ACC112 (cell line): ENCODE data around the gene ENTR1.
"Not testable (repeated sequence)": the region's sequence is repeated elsewhere in the genome, so short reads cannot be mapped to it uniquely, and the experiment has no call there.

Experiments used
- H2AFZ ChIP-seq: fragments of 200-600 bp; sonication (generic); one replicate; pipeline ENCODE4 v1.6.0; 2017; ENCODE audit warnings: antibody characterized with exemption, low read length; ENCODE audit not compliant: unreplicated experiment
- H3K27ac ChIP-seq: fragments of 200-600 bp; sonication (generic); 2 replicates; pipeline ENCODE4 v1.5.1; 2014; ENCODE audit warnings: low read depth, mild to moderate bottlenecking, antibody characterized with exemption, low read length, moderate library complexity
- H3K27me3 ChIP-seq: fragments of 200-600 bp; sonication (generic); 2 replicates; pipeline ENCODE4 v1.6.1; 2014; ENCODE audit warnings: mild to moderate bottlenecking, antibody characterized with exemption, low read length, moderate library complexity, mixed read lengths; ENCODE audit not compliant: insufficient read depth
- H3K36me3 ChIP-seq: fragments of 200-600 bp; sonication (generic); 2 replicates; pipeline ENCODE4 v1.6.1; 2016; ENCODE audit warnings: mild to moderate bottlenecking, antibody characterized with exemption, low read length, moderate library complexity, mixed read lengths; ENCODE audit not compliant: insufficient read depth
- H3K4me1 ChIP-seq: fragments of 200-600 bp; sonication (generic); one replicate; pipeline ENCODE4 v1.6.1; 2016; ENCODE audit warnings: low read length, mixed read lengths; ENCODE audit not compliant: insufficient read depth, unreplicated experiment, control insufficient read depth
- H3K4me3 ChIP-seq: fragments of 200-600 bp; sonication (generic); 2 replicates; pipeline ENCODE4 v1.5.1; 2014; ENCODE audit warnings: mild to moderate bottlenecking, low read depth, low read length
- H3K79me2 ChIP-seq: fragments of 200-600 bp; sonication (generic); one replicate; pipeline ENCODE4 v1.6.0; 2016; ENCODE audit warnings: low read length; ENCODE audit not compliant: control insufficient read depth, unreplicated experiment, insufficient read depth

ENTR1 gene

DNA sequence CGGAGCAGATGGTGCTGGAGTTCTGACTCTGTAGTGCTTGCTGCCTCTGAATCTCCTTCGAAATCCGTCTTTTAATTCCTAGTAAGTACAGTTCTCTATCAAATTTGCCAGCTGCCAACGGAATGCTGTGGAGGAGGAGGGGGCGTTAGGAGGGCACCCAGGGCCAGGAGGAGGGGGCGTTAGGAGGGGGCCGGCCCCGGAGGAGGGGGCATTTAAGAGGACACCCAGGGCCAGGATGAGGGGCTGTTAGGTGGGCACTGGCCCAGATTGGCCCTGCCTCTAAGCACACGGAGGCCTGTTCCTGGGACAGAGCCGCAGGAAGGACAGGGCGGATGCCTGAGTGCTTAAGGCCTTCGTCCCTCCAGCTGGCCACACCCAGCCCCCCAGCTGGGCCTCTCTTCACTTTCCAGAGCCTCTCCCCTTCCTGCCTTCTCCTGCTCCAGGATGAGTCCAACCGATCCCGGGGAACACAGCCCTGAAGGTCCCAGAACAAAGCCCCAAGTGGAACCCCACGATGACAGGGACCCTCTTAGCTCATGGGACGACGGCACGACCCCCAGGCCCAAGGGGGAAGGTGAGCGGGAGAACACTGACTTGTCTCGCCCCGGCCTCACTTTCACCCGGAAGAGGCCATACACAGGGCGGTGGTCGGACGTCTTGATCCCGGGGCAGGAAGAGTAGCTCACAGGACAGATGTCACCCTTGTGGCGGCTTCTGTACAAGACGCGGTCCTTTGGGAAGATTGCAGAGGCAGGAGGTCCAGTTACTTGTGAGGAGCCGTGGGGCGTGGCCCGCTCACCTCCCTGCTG, 19.5 kb upstream of the ENTR1 start:
- Histone ChIP-seq H3K36me3 (no peaks in the 10 kb centered on the region), H3K4me1 (no peaks in the 10 kb centered on the region), H3K4me3 (no peak overlapping the region), H3K79me2 (peaks cover 2% of the 10 kb centered on the region), H3K27ac (no peak overlapping the region), H3K27me3 (no peaks in the 10 kb centered on the region), H2AFZ (no peak overlapping the region)

DNA sequence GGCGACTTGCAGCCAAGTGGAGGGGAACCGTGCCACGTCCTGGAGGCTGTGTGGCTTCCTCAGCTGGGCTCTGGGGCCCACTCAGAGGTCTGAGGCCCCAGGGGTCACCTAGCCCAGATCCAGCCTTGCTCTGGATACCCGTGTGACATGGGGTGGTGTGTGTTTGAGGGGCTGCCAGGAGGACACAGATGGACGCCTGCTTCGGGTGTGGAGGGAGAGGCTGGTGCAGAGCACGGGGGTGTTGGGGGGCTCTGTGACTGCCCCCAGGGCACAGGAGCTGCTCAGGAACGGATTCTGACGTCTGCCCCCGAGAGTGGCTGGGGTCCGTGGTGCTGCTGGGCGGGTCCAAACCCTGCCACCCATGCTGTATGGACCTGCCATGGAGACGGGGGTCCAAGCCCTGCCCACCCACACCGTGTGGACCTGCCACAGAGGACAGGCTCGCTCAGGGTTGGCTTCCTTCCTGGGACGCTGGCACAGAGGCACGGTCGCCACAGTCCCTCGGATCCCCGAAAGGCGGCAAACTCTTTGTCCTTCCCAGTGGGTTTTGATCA, 18.7 kb upstream of the ENTR1 start:
- Histone ChIP-seq H3K36me3 (no peaks in the 10 kb centered on the region), H3K79me2 (no peaks in the 10 kb centered on the region), H3K4me1 (no peaks in the 10 kb centered on the region), H3K27ac (no peak overlapping the region), H3K4me3 (no peak overlapping the region), H3K27me3 (no peaks in the 10 kb centered on the region), H2AFZ (no peak overlapping the region)

DNA sequence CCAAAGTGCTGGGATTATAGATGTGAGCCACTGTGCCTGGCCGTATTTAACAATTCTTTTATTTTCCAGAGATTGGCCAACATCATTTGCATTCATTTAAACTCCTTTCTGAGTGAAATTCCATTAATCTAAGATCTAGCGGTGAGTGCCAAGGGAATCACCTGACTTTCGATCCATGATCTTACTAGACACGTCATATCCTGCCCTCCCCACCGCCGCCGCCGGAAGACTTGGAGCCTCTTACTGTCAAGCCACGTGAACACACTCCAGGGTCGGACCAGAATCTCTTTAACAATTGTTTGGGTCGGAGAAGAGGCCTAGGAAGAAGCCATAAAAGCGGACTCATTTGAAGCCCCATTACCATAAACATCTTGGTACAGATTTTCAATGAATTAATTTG, 16.4 kb upstream of the ENTR1 start:
- no peaks in the 10 kb centered on the region for H3K4me1 ChIP-seq
- no peak overlapping the region for H3K27ac ChIP-seq
- no peak overlapping the region for H2AFZ ChIP-seq
- H3K79me2 ChIP-seq: no peaks in the 10 kb centered on the region
- no peak overlapping the region for H3K4me3 ChIP-seq
- H3K27me3 ChIP-seq: no peaks in the 10 kb centered on the region
- peaks cover 8% of the 10 kb centered on the region; the same call in 1 of the 2 replicates for H3K36me3 ChIP-seq

DNA sequence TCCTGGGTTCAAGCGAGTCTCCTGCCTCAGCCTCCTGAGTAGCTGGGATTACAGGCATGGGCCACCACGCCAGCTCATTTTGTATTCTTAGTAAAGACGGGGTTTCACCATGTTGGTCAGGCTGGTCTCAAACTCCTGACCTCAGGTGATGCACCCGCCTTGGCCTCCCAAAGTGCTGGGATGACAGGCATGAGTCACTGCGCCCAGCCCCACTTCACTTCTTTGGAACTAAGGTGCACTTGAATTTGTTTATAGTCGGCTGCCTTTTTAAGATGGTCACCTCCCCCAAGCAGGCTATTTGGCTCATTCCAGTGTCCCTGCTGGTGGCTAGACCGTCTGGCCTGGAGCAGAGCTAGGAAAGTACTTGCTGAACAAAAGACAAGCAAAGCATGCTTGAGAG, 15.0 kb upstream of the ENTR1 start:
- not testable (repeated sequence) for H3K4me3 ChIP-seq, H3K27ac ChIP-seq, H3K4me1 ChIP-seq, H3K27me3 ChIP-seq, H3K36me3 ChIP-seq, H2AFZ ChIP-seq, H3K79me2 ChIP-seq

DNA sequence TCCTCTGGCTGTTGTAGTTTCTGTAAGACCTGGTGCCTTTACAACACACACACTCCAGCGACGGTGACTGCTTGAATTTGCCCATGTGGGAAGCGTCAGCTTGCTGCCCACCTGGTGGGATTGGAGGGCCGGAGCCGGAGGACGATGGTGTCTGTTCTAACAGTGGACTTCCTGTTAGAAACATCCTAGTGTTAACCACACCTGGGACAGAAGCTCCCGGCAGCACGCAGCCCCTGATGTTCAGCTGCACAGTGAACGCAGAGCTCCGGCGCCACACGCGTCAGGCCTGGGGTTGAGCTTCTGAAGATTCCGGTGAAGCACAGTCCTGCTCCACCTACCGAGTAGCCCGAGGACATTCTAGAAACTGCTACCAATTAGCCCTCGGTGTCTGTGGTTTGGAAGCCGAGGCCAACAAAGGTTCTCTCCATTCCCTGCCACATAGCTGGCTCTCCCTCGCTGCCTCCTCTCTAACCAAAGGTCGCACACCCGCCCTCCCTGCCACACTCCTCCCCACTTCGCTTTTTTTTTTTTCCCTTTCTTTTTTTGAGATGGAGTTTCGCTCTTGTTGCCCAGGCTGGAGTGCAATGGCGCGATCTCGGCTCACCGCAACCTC, 14.4 kb upstream of the ENTR1 start:
- Histone ChIP-seq H3K36me3 (peaks cover 8% of the 10 kb centered on the region; the same call in 1 of the 2 replicates), H3K27ac (no peak overlapping the region)

DNA sequence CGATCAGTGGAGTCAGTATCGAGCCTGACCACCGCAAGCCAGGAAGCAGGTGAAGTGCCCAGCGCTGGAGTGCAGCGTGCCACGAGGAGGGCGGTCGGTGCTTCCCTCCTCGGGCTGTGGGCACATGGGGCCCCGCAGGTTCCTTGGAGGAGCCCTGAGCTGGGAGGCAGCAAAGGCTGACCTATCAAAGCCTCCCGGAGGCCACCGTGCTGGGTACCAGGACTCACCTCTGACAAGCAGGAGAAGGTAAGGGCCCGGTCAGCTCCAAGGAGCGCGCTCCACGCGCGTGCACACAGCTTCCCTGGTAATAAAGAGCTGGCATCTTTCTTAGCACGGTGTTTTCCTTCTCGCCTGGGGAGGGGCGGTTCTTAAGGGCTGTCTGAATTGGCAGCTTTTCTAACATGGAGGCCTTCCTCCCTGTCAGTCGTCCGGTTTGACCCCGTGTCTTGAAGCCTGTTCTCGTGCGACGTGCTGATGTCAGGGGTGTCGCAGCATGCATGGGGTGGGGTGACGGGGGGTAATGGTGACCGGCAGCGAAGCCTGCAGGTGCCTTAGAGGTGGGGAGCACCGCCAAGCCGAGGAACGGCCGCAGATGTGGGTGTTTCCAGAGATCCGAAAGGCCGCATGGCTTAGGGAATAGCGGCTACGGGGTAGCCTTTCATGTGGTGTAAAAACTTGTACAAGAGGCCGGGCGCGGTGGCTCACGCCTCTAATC, 13.2 kb upstream of the ENTR1 start:
- no peak overlapping the region for H2AFZ ChIP-seq
- H3K79me2 ChIP-seq: no peaks in the 10 kb centered on the region
- no peaks in the 10 kb centered on the region for H3K27me3 ChIP-seq
- no peak overlapping the region for H3K27ac ChIP-seq
- no peak overlapping the region for H3K4me3 ChIP-seq
- H3K4me1 ChIP-seq: no peaks in the 10 kb centered on the region
- peaks cover 8% of the 10 kb centered on the region; the same call in 1 of the 2 replicates for H3K36me3 ChIP-seq

More for the DNA sequence above, 14.4 kb upstream of the ENTR1 start:
- Histone ChIP-seq H3K79me2 (no peaks in the 10 kb centered on the region), H3K4me1 (no peaks in the 10 kb centered on the region), H2AFZ (no peak overlapping the region), H3K4me3 (no peak overlapping the region), H3K27me3 (no peaks in the 10 kb centered on the region)

DNA sequence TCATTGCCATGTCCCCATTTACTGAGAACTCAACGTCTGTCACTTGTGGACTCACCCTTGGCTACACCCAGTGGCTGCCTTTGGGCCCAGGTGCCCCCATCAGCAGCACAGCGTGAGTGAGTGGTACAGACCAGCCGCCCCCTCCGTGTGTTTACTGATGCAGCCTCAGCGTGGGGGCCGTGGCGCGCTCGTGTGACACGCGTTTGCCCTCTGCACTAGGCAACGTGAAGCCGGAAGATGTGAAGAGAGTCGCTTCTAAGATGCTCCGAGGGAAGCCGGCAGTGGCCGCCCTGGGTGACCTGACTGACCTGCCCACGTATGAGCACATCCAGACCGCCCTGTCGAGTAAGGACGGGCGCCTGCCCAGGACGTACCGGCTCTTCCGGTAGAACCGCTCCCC, 12.5 kb upstream of the ENTR1 start:
- Histone ChIP-seq H2AFZ (no peak overlapping the region), H3K4me1 (no peaks in the 10 kb centered on the region), H3K4me3 (no peak overlapping the region), H3K27me3 (no peaks in the 10 kb centered on the region), H3K79me2 (no peaks in the 10 kb centered on the region), H3K36me3 (peaks cover 13% of the 10 kb centered on the region; the same call in 1 of the 2 replicates), H3K27ac (no peak overlapping the region)

DNA sequence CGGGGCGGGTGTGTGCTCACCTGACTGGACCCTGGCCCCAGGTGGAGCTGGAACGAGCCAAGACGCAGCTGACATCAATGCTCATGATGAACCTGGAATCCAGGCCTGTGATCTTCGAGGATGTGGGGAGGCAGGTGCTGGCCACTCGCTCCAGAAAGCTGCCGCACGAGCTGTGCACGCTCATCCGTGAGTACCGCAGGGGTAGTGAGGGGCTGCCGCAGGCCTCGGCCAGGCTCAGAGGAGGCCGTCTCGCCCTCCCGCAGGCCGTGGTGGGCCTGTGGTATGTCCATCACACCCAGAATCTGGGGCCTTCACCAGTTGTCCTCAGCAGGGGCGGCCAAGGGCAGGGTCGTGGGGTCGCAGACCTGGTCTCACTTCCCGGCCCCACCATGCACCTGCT, 11.4 kb upstream of the ENTR1 start:
- Histone ChIP-seq H3K79me2 (no peaks in the 10 kb centered on the region), H3K36me3 (peaks cover 18% of the 10 kb centered on the region; the same call in 1 of the 2 replicates), H3K27me3 (no peaks in the 10 kb centered on the region), H2AFZ (no peak overlapping the region), H3K27ac (no peak overlapping the region), H3K4me3 (no peak overlapping the region), H3K4me1 (no peaks in the 10 kb centered on the region)

DNA sequence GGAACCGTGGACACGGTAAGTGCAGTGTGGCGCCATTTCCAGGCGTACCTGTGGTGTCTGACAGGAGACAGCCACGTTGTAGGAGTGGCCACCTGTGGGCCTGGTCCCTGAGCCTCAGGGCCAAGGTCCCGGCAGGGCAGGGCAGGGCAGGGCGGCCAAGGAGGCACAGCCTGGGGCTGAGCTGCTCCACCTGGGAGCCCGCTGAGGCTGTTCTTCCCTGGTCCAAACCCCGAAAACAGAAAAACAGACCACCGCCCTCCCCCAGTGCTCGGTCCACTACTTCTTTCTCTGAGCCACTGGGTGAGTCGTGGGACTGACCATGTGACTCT, 8.6 kb upstream of the ENTR1 start:
- no peak overlapping the region for H3K27ac ChIP-seq
- H3K4me1 ChIP-seq: no peaks in the 10 kb centered on the region
- no peak overlapping the region for H3K4me3 ChIP-seq
- peaks cover 34% of the 10 kb centered on the region; the same call in 1 of the 2 replicates for H3K36me3 ChIP-seq
- peaks cover 10% of the 10 kb centered on the region for H3K79me2 ChIP-seq
- H2AFZ ChIP-seq: no peak overlapping the region
- H3K27me3 ChIP-seq: no peaks in the 10 kb centered on the region

DNA sequence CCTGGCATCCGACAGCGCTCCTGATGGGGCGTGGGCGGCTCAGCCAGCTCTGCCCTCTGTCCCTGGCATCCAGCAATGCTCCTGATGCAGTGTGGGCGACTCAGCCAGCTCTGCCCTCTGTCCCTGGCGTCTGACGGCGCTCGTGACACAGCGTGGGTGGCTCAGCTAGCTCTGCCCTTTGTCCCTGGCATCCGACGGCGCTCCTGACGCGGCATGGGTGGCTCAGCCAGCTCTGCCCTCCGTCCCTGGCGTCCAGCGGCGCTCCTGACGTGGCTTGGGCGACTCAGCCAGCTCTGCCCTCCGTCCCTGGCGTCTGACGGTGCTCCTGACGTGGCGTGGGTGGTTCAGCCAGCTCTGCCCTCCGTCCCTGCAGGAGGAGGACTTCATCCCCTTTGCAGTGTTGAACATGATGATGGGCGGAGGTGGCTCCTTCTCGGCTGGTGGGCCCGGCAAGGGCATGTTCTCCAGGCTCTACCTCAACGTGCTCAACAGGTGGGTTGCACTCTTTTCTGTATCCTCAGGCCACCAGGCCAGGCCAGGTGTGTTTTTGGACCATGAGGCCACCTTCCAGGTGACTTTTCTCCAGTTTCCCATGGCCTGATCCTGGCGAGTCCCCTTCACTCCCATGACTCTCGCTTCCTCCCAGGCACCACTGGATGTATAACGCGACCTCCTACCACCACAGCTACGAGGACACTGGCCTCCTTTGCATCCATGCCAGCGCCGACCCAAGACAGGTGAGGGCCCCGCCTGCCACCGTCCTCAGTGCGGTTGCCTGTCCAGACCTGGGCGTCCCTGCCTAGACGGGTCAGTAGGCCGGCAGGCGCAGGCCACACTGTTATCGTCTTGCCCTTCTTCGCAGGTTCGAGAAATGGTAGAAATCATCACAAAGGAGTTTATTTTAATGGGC, 8.0 kb upstream of the ENTR1 start:
- peaks cover 16% of the 10 kb centered on the region for H3K79me2 ChIP-seq
- H2AFZ ChIP-seq: no peak overlapping the region
- peaks cover 40% of the 10 kb centered on the region; the same call in 1 of the 2 replicates for H3K36me3 ChIP-seq

More for the DNA sequence above, 8.0 kb upstream of the ENTR1 start:
- Histone ChIP-seq H3K27me3 (no peaks in the 10 kb centered on the region), H3K27ac (no peak overlapping the region), H3K4me1 (no peaks in the 10 kb centered on the region), H3K4me3 (no peak overlapping the region)
